GM19395 (cell line): ENCODE measurements around the gene PKD2.
"Not testable (repeated sequence)": the region's sequence is repeated elsewhere in the genome, so short reads cannot be mapped to it uniquely, and the experiment has no call there.

Source experiments
- ATAC-seq: cut with Tn5 transposase; IDR thresholded peaks from one replicate; pipeline ENCODE4 v1.9.1; 2021; ENCODE audit warnings: mild to moderate bottlenecking, moderate library complexity; ENCODE audit not compliant: unreplicated experiment

Gene PKD2

DNA sequence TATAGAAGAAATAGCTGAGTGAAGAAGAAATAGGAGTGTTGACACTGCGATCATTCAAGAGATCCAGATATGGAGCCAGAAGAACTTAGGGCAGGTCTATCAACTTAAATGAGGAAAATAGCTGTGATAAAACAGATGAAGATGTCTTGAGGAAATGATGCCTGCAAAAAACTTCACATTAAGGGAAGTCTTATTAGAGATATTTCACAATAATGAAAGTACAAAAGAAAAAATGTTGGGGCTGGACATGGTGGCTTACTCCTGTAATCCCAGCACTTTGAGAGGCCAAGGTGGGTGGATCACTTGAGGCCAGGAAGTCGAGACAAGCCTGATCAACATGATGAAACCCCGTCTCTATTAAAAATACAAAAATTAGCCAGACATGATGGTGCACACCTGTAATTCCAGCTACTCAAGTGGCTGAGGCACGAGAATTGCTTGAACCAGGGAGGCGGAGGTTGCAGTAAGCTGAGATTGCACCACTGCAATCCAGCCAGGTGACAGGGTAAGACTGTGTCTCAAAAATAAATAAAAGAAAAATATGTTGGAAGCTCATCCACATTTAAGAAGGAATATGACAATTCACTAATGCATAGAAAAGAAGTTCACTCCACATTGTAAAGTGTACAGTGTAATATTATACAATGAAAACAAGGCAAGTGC is 56.3 kb downstream of the PKD2 start:
- ATAC-seq: no peak

DNA sequence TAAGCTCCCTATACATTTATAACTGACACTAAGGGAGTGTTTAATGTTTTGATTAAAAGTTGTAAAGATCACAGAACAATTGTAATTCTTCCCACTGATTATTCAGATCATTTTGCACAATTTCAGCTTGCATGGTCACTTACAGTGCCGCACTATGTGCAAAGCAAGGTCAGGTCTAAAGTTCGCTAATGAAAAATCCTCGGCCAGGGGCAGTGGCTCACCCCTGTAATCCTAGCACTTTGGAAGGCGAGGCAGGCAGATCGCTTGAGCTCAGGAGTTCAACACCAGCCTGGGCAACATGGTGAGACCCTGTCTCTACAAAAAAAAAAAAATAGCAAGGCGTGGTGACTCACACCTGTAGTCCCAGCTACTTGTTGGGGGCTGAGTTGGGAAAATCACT is 57.0 kb downstream of the PKD2 start:
- ATAC-seq: no peak

DNA sequence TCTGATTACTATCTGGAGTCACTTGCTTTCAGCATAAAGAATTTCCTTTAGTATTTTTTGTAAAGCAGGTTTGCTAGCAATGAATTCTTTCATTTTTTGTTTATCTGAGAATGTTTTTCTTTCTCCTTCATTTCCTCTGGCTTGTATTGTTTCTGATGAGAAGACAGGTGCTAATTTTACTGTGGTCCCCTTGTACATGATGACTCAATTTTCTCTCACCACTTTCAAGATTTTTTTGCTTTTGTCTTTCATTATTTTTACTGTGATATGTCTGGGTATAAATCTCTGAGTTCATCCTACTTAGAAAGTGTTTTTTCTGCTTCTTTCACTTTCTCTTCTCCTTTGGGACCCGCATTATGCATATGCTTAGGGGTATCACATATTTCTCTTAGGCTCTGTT is 62.6 kb downstream of the PKD2 start:
- ATAC-seq: no peak

DNA sequence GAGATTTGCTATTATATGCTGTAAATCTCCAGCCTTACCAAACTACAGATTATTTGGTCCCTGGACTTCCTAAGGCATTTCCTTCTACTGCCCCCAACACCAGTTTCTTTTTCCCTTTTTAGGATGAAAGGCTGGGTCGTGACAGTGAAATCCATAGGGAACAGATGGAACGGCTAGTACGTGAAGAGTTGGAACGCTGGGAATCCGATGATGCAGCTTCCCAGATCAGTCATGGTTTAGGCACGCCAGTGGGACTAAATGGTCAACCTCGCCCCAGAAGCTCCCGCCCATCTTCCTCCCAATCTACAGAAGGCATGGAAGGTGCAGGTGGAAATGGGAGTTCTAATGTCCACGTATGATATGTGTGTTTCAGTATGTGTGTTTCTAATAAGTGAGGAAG is 67.9 kb downstream of the PKD2 start:
- no peak for ATAC-seq

DNA sequence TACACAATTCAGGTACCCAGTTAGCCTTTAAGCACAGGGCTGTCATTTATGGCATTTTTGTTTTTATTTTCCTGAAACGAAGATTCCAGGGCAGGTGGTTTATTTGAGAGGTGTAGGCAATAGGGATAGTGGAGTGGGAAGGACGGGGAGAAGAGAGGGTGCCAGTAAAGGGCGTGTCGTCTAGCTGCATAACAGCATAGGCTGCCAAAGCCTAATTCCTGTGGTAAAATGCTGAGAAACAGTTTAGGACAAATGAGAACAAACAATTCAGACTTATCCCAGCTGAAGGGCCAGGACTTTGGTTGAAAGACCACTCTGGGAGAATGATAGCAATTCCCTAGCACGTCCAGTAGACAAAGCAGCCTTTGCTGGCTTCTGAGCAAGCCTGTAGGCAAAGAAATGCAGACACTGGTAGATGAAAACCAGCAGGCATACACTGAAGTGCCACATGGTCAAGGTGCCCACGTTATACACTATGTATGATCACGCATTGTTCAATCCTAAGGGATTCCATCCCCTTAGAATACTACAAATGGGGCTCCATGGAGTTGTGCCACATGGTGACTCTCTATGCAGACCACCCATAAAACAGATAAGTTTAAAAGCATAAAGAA is 70.6 kb downstream of the PKD2 start:
- ATAC-seq: no peak

DNA sequence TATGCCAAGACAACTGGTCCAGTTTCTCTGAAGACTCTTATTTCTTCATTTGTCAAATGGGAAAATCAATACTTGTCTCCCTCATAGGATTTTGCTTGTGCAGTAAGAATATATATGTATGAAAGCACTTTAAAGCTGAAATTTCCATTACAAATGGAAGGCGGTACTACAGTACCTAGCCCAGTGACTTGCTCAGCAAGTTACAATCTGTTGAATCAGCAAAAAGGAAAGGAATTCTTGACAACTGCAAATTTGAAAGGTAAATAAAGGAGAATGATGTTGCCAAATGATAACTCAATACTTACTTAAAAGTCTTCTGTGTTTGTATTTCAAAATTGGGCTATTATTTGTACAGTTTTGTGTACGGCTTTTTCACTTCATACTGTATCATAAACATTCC is 71.1 kb downstream of the PKD2 start:
- ATAC-seq: no peak

DNA sequence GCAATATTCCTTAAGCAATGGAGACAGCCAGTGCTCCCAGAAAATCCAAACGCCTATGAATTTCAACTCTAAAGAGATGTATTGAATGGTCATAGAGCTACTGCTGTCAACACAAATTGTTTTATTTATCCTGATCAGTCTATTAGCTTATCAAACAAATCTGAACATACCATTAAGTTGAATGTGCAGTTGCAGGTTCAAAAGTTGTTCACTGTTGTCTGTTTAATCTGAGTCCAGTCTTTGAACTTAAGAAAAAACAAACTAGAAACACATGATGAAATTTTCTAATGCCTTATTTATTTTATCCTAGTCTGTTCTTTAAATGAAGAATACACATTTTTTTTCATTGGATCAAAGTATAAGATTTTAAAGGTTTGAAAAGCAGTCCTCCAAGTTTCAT is 73.2 kb downstream of the PKD2 start:
- ATAC-seq: no peak

DNA sequence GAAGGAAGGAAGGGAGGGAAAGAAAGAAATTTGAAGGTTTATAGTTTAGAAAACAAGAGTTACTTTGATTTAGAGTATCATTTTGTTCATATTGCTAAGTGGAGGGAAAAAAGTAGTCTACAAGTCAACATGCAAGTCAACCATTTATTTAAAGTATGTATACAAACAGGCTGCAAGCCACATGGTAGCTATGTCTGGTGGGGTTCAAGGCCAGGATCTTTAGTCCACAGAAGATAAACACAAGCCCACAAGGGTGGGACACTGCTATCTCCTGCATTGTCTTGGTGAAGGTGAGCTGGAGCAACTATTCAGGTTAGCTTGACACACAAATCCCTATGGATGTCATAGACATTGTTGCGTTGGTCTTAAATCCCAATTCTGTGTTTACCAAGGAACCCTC is 79.6 kb downstream of the PKD2 start:
- no peak for ATAC-seq

DNA sequence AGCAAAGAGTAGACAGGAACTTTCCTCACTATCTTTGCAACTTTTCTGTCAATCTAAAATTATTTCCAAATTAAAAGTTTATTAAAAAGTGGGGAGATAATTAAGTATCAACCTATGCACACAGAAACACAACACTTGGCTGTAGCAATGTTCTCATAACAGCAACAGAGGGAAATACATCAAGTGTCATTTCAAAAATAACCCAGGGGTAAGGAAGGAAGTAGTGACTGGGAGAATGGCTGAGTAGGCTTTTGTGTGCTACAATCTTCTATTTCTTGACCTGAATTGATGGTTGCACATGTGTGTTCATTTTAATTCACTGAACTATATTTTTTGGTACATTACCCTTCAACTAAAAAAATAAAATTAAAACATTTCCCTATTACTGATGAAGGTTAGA is 83.5 kb downstream of the PKD2 start:
- no peak for ATAC-seq

DNA sequence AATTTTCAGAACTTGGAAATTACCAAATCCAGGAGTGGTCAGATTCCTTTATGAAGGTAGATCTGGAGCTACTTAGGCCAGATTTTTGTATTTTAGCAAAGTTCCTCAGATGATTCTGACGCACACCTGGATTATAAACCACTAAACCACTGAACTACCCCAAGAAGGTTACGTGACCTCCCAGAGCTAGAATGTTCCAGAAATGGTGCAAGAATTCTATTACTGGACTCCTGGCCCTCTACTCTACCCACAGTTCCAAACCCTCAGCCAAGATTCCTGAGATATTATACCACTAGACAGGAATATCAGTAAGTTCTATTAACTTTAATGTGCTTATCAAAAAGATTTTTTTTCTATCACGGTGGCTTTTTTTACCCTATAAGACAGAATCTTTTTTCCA is 83.9 kb downstream of the PKD2 start:
- ATAC-seq: no peak

DNA sequence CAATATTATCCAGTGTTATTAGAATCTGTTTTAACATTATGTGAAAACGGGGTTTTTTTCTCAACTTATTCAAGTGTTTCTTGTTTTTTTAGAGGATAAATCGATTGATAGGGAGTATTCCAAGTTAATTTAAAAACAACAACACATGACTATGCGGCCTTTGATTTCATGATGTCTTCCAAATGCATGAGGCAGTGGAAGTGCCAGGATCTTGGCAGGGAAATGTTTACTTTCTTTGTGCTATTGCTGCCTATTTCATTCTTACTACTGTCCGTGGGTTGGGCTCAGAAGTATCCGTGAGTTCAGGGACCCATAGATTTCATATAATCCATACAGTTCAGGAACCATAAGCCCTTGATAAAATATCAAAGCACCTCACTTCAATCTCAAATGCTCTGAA is 86.4 kb downstream of the PKD2 start:
- ATAC-seq: no peak

DNA sequence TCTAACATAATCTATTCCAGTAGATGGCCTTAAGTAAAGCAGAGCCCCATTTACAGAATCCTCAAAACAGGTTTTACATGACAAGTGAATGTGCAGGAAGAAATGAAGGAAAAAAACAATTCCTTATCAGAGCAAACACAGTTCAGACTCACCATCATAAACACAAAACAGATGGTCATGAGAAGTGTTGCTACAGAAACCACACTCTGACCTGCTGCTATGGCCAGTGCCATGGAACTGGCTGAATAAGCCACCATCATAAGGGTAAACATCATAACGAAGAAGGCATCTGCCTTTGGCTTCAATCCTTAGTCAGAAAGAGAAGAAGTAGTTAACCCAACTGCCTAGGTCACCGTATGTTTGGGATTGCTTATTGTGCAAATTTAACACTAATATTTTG is 89.9 kb downstream of the PKD2 start:
- ATAC-seq: no peak

DNA sequence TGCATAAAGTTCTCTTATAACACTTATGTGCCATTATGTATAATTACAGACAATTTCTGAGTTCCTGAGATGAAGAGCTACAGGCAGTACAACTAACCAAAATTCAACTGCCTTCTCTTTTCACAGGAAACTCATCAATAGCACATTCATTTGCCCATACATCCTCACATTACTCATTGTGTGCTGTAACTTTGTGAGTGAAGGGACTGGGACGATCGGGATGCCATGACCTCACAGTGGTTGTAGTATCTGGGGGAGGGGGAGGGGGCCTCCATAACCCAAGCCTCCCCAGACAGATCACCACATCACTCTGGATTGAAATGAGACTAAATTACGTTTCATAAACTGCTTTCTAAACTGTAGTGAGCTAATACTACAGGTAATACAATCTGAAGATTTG is 90.3 kb downstream of the PKD2 start:
- no peak for ATAC-seq

DNA sequence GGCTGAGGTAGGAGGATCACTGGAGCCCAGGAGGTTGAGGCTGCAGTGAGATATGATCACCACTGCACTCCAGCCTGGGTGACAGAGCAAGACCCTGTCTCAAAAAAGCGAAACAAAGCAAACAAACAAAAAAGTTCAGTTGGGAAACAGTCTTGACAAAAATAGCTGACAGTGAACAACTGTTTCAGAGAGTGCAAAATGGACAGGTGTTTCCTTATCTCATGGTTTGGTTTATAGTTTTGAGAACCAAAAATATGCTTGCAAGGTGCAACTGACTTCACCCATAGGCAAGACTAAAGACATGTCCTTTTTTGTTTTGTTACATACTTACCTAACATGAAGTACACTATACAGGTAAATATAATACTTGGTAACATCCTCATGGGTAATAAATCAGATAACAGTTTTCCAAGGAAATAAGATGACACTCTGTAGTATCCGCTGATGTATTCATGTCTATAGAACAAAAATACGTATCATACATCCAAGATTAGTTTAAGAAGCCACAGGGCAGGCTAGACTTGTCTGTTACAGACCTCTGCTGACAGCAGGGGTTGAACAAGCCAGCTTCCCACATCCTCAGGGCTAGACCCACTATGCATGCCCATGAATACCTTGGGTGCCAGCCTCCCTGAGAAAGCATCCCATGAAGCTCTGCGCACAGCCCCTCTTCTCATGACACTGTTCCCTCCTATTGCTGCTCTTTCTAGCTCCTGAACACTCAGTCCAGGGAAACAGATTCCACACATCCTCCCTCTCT is 91.7 kb downstream of the PKD2 start:
- no peak for ATAC-seq

DNA sequence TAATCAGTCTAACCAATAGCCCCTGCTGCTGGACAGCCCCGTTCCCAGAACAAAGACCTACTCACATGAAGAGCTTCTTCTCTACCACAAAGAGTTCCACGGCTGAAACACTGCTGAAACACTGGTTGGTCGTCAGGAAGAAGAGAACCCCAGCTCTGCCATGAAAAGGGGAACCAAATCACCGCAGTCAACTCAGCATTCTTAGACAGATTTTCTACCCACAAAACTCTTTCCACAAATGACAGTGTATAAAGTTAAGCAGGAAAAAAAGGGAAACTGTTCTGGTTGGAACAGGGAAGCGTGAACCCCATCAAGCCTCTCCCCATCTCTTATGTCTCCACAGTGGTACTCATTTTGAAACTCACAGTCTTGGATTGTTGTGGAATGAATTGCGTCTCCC is 93.7 kb downstream of the PKD2 start:
- no peak for ATAC-seq

DNA sequence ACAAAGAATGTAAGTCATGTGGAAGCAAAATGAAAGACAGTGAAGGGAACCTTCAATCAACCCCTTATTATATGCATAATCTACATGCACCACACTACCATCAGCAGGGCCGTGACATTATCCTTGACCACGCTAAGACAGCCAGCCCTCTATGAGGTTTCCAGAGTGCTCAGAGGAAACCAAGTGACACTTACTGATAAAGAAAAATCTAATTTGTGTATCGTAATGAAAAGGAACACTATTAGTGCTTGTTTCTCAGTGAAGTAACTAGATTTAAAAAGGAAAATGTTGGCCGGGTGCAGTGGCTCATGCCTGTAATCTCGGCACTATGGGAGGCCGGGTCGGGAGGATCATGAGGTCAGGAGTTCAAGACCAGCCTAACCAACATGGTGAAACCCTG is 94.6 kb downstream of the PKD2 start:
- ATAC-seq: no peak

DNA sequence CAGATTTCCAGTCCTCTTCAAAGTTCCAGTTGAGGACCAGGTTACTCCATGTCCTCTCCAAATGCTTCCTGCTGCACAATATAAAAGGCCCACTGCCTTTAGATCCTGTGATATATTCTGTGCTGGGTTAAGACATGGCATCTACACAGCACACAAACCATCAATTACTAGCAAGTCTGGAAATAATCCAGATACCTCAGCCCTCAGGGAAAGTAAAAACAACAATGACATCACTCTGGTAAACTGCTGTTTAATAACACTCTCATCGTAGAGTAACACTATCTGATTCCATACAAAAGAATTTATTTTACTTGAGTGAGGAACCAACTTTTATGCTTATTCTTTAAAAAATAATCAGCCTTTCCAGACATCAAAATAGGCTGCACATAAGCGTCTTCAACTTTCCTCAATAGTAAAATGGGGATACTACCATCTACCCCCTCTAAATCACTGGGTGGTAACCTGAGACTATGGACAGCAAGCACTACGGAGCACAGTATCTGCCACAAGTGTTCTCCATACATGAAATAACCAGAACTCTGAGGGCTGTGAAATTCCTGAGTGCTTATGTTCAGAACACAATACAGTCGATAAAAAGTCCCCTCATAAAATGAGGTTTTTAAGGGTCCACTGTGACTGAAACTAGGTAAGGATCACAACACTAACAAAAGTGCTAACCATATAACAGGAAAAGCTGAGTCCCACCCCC is 97.6 kb downstream of the PKD2 start:
- ATAC-seq: no peak

DNA sequence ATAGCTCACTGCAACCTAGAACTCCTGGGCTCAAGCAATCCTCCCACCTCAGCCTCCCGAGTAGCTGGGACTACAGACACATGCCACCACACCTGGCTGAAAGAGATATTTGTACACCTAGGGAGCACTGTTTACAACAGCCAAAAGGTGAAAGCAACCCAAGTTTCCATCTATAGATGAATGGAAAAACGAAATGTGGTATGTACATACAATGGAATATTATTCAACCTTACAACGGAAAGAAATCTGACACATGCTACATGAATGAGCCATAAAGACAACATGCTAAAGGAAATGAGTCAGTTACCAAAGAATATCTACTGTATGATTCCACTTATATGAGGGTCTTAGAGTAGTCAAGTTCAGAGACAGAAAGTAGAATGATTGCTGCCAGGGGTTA is 98.8 kb downstream of the PKD2 start:
- ATAC-seq: no peak

DNA sequence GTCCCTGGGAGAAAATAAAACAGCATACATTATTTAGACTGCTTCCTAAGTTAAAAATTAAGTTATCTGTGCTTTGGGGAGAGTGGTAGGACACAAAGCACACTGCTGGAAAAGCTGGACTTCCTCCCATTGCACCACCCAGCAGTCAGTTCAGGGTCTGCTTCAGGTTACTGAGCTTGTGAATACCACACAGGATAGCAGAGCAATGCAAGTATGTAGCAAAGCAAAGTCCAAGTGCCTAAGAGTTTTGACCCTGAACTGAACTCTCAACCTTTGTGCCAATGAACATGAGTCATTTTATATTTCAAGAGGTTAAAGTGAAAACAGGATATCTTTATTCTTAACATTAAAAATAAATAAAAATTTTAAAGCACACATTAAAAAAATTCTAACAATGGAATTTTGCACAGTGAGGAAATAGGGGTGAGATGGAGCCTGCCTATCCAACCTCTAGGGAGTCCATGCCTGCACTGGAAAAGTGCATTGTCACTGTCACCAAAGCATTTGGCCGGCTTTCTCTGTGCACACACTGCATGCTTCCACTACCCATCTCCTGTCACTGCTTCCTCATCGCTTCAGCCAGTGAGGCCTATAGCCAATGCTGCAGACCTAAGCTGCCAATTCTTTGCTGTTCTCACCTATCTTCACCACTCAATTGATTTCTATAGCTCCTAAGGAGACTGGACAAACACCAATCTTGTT is 100.1 kb downstream of the PKD2 start:
- no peak for ATAC-seq

DNA sequence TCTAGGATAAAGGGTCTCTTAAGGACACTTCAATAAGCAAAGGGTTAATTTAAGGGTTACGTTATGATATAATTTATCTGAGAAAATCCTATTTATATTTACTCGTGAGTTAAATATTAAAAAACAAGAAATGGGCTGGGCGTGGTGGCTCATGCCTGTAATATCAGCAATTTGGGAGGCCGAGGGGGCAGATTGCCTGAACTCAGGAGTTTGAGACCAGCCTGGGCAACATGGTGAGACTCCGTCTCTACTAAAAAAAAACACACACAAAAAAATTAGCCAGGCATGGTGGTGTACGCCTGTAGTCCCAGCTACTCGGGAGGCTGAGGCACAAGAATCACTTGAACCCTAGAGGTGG is 100.7 kb downstream of the PKD2 start:
- ATAC-seq: not testable (repeated sequence)

DNA sequence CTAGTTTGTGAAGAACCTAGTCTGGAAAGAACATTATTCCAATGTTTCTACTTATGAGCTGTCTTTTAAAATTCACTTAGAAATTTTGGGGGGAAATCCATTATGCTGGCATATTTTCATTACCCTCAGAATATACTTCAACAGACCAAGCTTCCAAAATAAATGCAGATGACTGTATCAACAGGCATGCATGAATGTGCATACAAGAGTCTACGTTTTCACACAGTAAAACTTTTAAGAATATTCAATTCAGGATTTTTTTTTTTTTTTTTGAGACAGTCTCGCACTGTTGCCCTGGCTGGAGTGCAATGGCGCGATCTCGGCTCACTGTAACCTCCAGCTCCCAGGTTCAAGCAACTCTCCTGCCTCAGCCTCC is 101.3 kb downstream of the PKD2 start:
- ATAC-seq: no peak
